Mesothelial cell of epicardium (in vitro differentiated cells): ENCODE results near the gene C6orf89. TPM values are rescaled to one million over a fixed set of nuclear protein-coding genes. Genes with fewer than 3 reads are reported as not detected.

ENCODE experiments used
- DNase-seq, 2 experiments: peaks; one replicate each; pipeline ENCODE4 v3.0.0; 2021; ENCODE audit warnings: low spot score in 2 of 2; ENCODE audit not compliant: unreplicated experiment in 2 of 2
- H3K27ac Mint-ChIP-seq: 2 replicates; pipeline ENCODE4 v1.8.0; 2021; ENCODE audit warnings: mixed read lengths
- H3K27me3 Mint-ChIP-seq: 2 replicates; pipeline ENCODE4 v1.8.0; 2021; ENCODE audit warnings: low read depth, mixed read lengths
- H3K36me3 Mint-ChIP-seq: 2 replicates; pipeline ENCODE4 v1.8.0; 2021; ENCODE audit warnings: mixed read lengths
- H3K4me1 Mint-ChIP-seq: 2 replicates; pipeline ENCODE4 v1.8.0; 2021; ENCODE audit warnings: mixed read lengths
- H3K4me3 Mint-ChIP-seq: 2 replicates; pipeline ENCODE4 v1.8.0; 2021; ENCODE audit warnings: mild to moderate bottlenecking, moderate library complexity, mixed read lengths
- H3K9me3 Mint-ChIP-seq: 2 replicates; pipeline ENCODE4 v1.8.0; 2021; ENCODE audit warnings: mixed read lengths
- total RNA-seq: library from RNA; stranded (reverse); gene quantifications from 3 replicates; pipeline ENCODE4 v1.2.1, GENCODE V29; 2021
- TF ChIP-seq, protein P1 (sequence below): fragments of 200-600 bp; sonication (generic); IDR thresholded peaks from one replicate; pipeline ENCODE4 v1.5.0; 2021; ENCODE audit warnings: antibody characterized with exemption; ENCODE audit not compliant: unreplicated experiment

C6orf89 gene
- total RNA-seq, 1 donor from 2014 or later: 39.7 TPM

DNA sequence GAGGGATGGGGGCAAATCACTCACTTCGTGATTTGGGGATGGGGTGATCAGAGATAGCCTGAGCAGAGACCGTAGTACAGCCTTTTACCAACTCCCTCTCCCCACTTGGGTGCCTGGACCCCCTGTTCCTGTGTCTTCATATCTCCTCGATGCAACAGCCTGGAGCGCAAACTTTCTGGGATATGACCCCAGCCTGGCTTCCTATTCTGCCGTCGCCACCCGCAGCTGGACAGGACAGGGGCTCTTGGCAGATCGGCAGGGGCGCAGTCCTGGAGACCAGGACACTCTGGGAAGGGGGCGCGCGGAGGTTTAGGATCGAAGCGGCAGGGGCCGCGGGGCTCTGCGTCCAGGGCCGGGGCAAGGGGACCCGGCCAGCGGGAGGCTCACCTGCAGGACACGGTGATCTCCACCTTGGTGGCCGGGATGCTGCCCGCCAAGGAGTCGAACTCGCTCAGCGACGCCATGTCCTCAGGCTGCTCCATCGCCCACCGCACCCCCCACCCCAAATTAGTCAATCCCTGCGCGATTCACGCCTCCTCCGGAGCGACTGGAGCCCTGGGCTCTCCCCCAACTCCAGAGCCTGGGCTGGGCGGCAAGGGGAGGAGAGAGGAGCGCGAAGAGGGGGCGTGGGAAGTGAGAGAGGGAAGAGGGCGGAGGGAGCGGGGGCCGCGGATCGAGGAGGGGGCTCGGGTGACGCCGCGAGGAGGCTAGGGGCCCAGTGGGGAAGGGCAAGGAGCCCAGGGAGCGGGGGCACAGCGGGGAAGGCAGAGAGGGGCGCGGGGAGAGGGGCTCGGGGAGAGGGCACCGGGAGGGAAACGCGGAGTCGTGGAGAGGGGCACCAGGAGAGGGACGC is 46.6 kb upstream of the C6orf89 start, which contains the start of gene CPNE5:
Gene CPNE5 (minus strand): TSS at position 549 of the 853 bp plus-strand sequence. CDS start 67 bp downstream, at position 482.
- Mint-ChIP-seq H3K36me3 (no peaks in the 10 kb centered on the region), H3K4me1 (peaks cover 23% of the 10 kb centered on the region), H3K27ac (no peak within 1 kb of the TSS), H3K9me3 (no peaks in the 10 kb centered on the region), H3K4me3 (peak within 1 kb of the TSS; percentile 70), H3K27me3 (peaks cover 69% of the 10 kb centered on the region)
- peak; percentile 33 to 62 for DNase-seq
- TF ChIP-seq, protein P1, sequence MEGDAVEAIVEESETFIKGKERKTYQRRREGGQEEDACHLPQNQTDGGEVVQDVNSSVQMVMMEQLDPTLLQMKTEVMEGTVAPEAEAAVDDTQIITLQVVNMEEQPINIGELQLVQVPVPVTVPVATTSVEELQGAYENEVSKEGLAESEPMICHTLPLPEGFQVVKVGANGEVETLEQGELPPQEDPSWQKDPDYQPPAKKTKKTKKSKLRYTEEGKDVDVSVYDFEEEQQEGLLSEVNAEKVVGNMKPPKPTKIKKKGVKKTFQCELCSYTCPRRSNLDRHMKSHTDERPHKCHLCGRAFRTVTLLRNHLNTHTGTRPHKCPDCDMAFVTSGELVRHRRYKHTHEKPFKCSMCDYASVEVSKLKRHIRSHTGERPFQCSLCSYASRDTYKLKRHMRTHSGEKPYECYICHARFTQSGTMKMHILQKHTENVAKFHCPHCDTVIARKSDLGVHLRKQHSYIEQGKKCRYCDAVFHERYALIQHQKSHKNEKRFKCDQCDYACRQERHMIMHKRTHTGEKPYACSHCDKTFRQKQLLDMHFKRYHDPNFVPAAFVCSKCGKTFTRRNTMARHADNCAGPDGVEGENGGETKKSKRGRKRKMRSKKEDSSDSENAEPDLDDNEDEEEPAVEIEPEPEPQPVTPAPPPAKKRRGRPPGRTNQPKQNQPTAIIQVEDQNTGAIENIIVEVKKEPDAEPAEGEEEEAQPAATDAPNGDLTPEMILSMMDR: no peak

DNA sequence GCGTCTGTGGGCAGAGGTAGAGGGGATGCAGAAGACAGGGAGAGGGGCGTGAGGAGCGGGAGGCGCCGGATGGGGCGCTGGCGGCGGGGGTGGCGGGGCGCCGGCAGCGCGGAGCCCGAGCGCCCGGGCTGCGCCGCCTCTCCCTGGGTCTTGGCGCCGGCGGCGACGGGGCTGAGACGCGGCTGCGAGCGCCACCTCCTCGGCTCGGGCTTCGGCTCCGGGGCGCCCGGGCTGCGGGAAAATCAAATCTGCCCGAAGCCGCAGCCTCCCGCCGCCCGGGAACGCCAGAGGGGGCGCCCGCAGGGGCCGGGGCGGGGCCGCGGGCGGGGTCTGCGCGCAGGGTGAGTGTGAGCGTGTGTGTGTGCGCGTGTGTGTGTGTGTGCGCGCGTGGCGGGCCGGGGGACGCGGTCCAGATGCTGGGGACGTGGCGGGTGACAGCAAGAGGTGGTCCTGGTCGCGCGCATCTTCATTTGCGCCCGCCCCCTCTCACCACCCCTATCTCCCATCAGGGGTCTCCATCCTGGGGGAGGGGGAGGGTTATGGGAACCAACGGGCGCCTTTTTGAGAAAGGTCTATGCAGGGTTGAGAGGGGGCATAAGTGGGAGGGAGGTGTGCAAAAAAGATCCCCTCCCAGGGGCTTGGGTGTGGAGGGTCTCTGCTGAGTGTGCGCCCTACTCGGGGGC is 45.9 kb upstream of the C6orf89 start:
- TF ChIP-seq, protein P1: no peak
- H3K27me3 Mint-ChIP-seq: peaks cover 74% of the 10 kb centered on the region
- peak; percentile 35 to 70 for DNase-seq

DNA sequence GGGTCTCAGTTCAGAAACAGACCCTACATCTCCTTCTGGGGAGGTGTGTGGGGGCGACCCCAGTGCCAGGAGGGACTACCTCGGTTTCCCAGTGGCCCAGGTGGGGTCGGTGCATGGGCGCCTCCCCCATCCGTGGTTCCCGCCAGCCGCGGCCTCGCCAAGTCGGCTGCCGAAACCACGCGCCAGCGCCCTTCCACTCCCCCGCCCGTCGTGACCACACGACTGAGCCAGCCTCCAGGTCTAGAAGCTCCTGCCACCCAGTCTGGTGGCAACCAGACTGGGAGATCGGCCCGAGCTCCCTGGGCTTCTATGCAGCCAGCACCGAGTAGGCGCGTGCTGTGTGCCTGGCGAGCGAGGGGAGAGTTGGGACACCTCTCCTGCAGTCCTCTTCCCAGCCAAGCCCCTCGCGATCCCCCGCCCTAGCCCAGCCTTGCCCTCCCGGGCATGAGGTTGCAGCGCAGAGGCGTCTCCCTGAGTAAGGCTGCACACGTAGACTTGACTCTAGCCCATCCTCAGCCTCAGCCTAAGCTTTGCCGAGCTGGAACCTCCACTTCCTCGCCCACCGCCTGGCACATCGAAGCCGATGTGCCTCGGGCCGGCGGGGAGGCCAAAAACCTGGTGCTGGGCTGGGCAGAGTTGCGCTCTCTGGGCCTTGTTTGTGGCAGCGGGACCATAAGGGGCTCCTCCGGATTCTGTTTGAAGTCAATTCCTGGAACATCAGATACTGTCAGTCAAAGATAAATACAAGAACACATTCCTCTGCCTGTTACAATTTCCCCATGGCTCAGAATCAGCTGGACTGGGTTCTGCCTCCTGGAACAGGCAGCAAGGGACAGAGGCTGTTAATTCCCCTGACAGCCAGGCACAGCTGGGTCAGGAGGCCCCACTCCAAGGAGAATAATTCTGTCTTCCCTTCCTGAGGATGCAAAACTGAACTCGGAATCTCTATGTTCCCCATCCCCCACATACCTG is 45.0 kb upstream of the C6orf89 start:
- Mint-ChIP-seq H3K27ac (no peak overlapping the region), H3K4me3 (peak overlapping the region; percentile 70), H3K27me3 (peaks cover 73% of the 10 kb centered on the region), H3K9me3 (no peaks in the 10 kb centered on the region), H3K36me3 (no peaks in the 10 kb centered on the region), H3K4me1 (peaks cover 14% of the 10 kb centered on the region)
- TF ChIP-seq, protein P1: no peak
- no peak for DNase-seq

More for the DNA sequence above, 45.9 kb upstream of the C6orf89 start:
- H3K36me3 Mint-ChIP-seq: no peaks in the 10 kb centered on the region
- H3K9me3 Mint-ChIP-seq: no peaks in the 10 kb centered on the region
- H3K4me3 Mint-ChIP-seq: peak overlapping the region; percentile 70
- H3K4me1 Mint-ChIP-seq: peaks cover 18% of the 10 kb centered on the region
- no peak overlapping the region for H3K27ac Mint-ChIP-seq

DNA sequence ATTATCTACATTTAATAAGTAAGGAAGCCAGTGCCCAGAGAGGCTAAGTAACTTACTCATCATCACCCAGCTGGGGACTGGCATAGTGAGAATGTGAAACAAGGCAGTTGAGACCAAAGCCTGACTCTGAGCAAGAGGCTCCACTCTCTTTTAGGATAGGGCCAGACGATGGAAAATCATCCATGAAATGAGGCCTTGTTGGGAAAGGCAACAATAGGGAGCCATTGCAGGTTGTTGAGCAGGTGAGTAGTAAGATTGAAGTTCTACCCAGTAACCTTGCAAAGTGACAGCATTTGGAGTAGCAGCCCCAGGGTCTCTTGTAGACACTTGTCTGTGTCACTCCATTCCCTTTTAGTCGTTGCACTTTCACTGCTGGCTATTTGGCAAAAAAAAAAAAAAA is 44.0 kb upstream of the C6orf89 start:
- Mint-ChIP-seq H3K27me3 (peaks cover 68% of the 10 kb centered on the region), H3K27ac (no peak overlapping the region), H3K4me3 (no peak overlapping the region), H3K4me1 (peaks cover 14% of the 10 kb centered on the region), H3K9me3 (no peaks in the 10 kb centered on the region), H3K36me3 (no peaks in the 10 kb centered on the region)
- no peak for DNase-seq
- TF ChIP-seq, protein P1: no peak

DNA sequence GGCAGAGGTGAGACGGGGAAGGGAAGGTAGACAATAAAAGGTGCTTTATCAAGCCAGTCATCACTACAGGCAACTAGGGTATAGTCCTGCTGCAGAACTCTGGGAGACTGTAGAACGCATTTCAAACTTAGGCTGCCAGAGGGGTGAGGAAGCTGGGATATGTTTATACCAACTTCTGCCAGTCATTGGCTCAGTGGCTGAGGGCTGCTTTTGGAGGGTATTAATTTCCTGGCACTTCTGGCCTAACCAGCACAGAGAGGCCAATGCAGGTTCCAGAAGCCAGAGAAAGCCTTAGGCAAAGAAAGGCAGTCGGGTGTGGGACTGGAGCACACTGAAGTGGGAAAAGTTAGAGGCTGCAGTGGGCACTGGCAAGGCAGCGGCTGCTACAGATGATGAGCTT is 42.6 kb upstream of the C6orf89 start:
- no peaks in the 10 kb centered on the region for H3K9me3 Mint-ChIP-seq
- no peak for DNase-seq
- H3K4me3 Mint-ChIP-seq: no peak overlapping the region
- H3K27me3 Mint-ChIP-seq: peaks cover 55% of the 10 kb centered on the region
- H3K4me1 Mint-ChIP-seq: peaks cover 20% of the 10 kb centered on the region
- H3K27ac Mint-ChIP-seq: no peak overlapping the region
- TF ChIP-seq, protein P1: no peak
- H3K36me3 Mint-ChIP-seq: no peaks in the 10 kb centered on the region
